ENCODE data around the gene SLC7A6OS. TPM values are rescaled to one million over a fixed set of nuclear protein-coding genes. Genes with fewer than 3 reads are reported as not detected.

The SLC7A6OS gene
- total RNA-seq, 1 donor from 2014 or later, result 16.8 TPM

DNA sequence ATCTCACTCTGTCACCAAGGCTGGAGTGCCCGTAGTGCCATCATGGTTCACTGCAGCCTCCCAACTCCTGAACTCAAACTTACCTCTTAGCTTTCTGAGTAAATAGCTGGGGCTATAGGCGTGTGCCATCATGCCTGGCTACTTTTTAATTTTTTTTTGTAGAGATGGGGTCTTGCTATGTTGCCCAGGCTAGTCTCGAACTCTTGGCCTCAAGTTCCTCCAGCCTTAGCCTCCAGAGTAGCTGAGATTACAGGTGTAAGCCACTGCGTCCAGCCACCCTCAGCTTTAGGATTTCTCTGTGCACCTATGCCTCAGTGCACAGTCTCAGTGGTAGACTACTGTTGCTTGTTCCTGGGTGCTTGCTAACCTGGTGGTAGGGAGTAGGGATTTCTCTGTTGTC is 41.0 kb downstream of the SLC7A6OS start:
- Histone ChIP-seq H3K27me3 (ENCODE audit: low read depth) (no peaks in the 10 kb centered on the region), H3K9me3 (no peaks in the 10 kb centered on the region), H3K4me3 (no peak overlapping the region), H3K27ac (no peak overlapping the region), H3K4me1 (peaks cover 66% of the 10 kb centered on the region), H3K36me3 (peaks cover 20% of the 10 kb centered on the region)
- TF ChIP-seq, protein P1, sequence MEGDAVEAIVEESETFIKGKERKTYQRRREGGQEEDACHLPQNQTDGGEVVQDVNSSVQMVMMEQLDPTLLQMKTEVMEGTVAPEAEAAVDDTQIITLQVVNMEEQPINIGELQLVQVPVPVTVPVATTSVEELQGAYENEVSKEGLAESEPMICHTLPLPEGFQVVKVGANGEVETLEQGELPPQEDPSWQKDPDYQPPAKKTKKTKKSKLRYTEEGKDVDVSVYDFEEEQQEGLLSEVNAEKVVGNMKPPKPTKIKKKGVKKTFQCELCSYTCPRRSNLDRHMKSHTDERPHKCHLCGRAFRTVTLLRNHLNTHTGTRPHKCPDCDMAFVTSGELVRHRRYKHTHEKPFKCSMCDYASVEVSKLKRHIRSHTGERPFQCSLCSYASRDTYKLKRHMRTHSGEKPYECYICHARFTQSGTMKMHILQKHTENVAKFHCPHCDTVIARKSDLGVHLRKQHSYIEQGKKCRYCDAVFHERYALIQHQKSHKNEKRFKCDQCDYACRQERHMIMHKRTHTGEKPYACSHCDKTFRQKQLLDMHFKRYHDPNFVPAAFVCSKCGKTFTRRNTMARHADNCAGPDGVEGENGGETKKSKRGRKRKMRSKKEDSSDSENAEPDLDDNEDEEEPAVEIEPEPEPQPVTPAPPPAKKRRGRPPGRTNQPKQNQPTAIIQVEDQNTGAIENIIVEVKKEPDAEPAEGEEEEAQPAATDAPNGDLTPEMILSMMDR (IDR thresholded peaks at IDR 0.05), result no peak
- intact Hi-C loops (cut with DNase I), result no loop called here
- DNase-seq (no peak), ATAC-seq (no peak)

DNA sequence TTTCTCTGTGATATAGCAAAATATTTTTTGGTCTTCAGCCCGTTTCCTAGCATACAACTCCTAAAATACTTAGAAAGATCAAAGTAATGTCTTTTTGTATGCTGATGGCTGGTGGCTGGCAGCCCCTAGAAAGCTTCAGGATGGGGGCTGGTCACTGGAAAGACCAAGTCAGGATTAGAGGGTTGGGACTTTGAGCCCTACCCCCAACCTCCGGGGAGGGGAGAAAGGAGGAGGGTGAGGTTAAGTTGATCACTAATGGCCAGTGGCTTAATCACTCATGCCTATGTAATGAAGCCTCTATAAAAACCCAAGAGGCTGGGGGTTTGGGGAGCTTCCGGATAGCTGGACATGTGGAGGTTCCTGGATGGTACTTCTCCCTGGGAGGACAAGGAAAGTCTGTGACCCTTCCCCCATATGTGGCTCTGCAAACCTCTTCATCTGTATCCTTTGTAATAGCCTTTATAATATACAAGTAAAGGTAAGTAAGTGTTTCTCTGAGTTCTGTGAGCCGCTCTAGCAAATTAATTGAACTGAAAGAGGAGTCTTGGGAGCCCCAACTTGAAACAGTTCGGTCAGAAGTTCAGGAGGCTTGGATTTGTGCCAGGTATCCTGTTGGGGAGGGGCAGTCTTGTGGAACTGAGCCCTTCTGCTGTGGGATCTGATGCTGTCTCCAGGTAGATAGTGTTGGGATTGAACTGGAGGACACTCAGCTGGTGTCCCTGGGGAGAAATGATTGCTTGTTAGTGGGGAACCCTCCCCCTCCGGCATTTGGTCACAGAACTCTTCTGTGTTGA is 42.9 kb downstream of the SLC7A6OS start:
- peaks cover 6% of the 10 kb centered on the region for H3K36me3 ChIP-seq
- intact Hi-C loops (cut with DNase I), result no loop called here
- DNase-seq (no peak), ATAC-seq (no peak)
- H3K27ac ChIP-seq, result peak overlapping the region; percentile 49
- TF ChIP-seq, protein P1 (IDR thresholded peaks at IDR 0.05), result no peak
- no peaks in the 10 kb centered on the region for H3K9me3 ChIP-seq
- peaks cover 72% of the 10 kb centered on the region for H3K4me1 ChIP-seq
- H3K4me3 ChIP-seq, result no peak overlapping the region
- H3K27me3 ChIP-seq (ENCODE audit: low read depth), result no peaks in the 10 kb centered on the region

DNA sequence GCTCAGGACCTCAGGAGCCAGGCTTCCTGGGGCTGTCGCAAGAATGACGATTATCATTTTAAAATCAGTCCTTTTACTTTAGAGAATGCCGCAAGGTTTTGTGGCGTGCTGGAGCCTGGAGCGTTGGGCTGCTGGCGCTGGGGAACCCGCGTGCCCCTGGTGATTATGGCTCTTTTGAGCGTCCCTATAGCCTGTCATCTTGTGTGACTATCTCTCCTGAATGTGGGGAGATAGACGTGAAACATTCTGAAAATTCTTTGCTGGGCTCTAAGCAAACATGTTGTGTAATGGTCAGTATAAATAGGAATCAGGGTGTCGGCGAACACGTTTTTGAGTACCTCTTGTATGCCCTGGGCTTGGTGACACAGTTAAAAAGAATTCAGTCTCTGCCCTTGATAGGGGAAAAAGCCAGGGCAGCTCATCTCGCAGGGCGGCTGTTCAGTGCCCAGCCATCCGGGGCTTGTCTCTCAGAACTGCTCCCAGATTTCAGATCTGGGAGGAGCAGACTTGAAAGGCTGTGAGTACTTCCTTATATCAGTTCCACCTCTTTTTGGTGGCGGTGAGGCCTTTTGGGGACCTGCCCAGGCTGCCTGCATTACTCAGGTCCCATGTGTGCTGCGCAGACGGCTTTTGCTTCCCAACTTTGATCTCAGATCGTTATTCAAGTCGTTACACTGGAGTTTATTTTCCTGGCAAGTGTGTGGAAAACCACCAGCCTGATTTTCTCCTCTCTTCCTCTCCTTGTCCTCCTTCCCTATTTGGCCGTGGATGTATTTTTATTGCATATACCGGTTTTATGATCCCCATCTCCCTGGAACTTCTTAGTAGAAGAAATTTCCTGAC is 45.4 kb downstream of the SLC7A6OS start:
- peaks cover 14% of the 10 kb centered on the region for H3K36me3 ChIP-seq
- intact Hi-C loops (cut with DNase I), result no loop called here
- no peaks in the 10 kb centered on the region for H3K27me3 ChIP-seq (ENCODE audit: low read depth)
- DNase-seq (peak; percentile 79), ATAC-seq (peak; percentile 86)
- peak overlapping the region; percentile 83 for H3K4me3 ChIP-seq
- peaks cover 62% of the 10 kb centered on the region for H3K4me1 ChIP-seq
- TF ChIP-seq, protein P1 (IDR thresholded peaks at IDR 0.05), result no peak
- no peaks in the 10 kb centered on the region for H3K9me3 ChIP-seq
- H3K27ac ChIP-seq, result peak overlapping the region; percentile 95

DNA sequence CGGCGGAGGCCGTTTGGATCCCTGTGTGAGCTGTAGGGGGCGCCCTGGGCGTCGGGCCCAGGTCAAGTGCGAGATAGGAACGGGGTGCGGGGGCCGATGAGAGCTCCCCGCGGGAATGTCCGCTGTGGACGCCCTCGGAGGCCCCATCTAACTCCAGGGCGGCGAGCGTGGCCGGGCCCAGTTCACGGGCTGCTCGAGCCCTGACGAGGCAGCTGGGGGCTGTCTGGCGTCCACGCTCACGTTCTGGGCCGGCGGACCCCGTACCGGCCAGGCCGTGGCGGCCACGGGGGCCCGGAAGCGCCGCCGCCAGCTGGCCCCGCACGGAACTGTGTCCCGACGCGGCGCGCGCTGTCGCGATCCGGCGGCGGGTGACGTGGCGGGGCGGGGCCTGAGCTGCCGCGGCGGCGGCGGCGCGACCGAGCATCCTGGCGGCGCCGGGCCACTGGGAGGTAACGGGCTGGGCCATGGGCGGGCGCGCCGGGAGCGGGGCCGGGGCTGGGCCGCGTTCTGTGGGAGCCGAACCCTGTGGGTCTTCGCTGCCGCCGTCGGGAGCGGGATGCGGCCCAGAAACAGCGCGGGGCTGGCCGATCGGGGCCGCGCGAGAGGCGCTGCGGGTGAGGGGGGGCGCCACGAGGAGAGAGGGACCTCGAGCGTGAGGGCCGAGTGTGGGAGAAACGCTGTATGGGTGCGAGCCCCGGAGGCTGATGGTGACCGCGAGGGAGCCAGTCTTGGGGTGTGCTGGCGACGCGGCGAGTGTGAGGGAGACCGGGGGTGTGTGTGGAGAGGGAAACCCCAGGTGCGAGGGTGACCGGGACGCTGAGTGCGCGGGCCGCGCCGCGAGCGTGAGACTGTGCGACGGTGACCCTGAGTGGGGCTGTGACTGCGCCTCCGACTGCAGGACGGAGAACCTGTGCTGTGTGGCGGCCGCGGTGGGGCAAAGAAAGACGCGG is 46.3 kb downstream of the SLC7A6OS start, which contains the start of gene SLC7A6:
SLC7A6 (plus strand) TSS at position 399 of the 950 bp plus-strand sequence. CDS start 10,201 bp downstream, outside the sequence.
- DNase-seq (peak; percentile 86), ATAC-seq (peak; percentile 86 to 87)
- Histone ChIP-seq H3K27me3 (ENCODE audit: low read depth) (no peaks in the 10 kb centered on the region), H3K9me3 (no peaks in the 10 kb centered on the region), H3K27ac (peak within 1 kb of the TSS; percentile 95), H3K4me1 (peaks cover 57% of the 10 kb centered on the region), H3K36me3 (peaks cover 23% of the 10 kb centered on the region), H3K4me3 (peak within 1 kb of the TSS; percentile 83)
- TF ChIP-seq, protein P1 (IDR thresholded peaks at IDR 0.05), result peak; percentile 0
- intact Hi-C loops (cut with DNase I), result loop anchor here (5.0 kb wide), 1 partner anchor 63 kb away; no protein-coding TSS in a partner anchor
